HepG2 (cell line): ENCODE results near the gene KNCN.

Source experiments
- CTCF ChIP-seq: sonication (generic); formaldehyde crosslinking; IDR thresholded peaks from 2 replicates; pipeline ENCODE4 v1.5.0; 2020; ENCODE audit warnings: mild to moderate bottlenecking, missing genetic modification reagents, moderate library complexity
- HOXA7 ChIP-seq: sonication (generic); formaldehyde crosslinking; IDR thresholded peaks from 2 replicates; pipeline ENCODE4 v1.8.1; 2022; ENCODE audit warnings: mild to moderate bottlenecking, missing genetic modification reagents, moderate library complexity
- MAX ChIP-seq: IDR thresholded peaks from 2 replicates; pipeline ENCODE4 v1.6.1; 2012; ENCODE audit warnings: inconsistent platforms
- POLR2AphosphoS5 ChIP-seq: IDR thresholded peaks from 2 replicates; pipeline ENCODE4 v1.6.1; 2012; ENCODE audit warnings: low read depth, low read length
- SRSF1 ChIP-seq: fragments of 200-400 bp; formaldehyde crosslinking; optimal IDR thresholded peaks from 2 replicates; pipeline ENCODE3; 2017; ENCODE audit warnings: mild to moderate bottlenecking, low read depth, low read length, moderate library complexity
- SUZ12 ChIP-seq: fragments of 150-350 bp; IDR thresholded peaks from 2 replicates; pipeline ENCODE4 v1.6.1; 2014; ENCODE audit warnings: low read depth, low read length
- YY1 ChIP-seq: IDR thresholded peaks from 2 replicates; pipeline ENCODE4 v1.6.1; 2011; ENCODE audit warnings: low read length, low read depth, moderate library complexity, mild to moderate bottlenecking; ENCODE audit not compliant: insufficient read depth, insufficient replicate concordance
- ZNF317 ChIP-seq: sonication (generic); formaldehyde crosslinking; IDR thresholded peaks from 2 replicates; pipeline ENCODE4 v1.5.0; 2020; ENCODE audit warnings: mild to moderate bottlenecking, missing genetic modification reagents
- ZNF841 ChIP-seq: sonication (generic); formaldehyde crosslinking; IDR thresholded peaks from 2 replicates; pipeline ENCODE4 v1.8.1; 2023; ENCODE audit warnings: missing genetic modification reagents, borderline replicate concordance

- TF ChIP-seq CTCF (CRISPR knock-in tag), result no peak
- TF ChIP-seq SRSF1, result no peak
- no peak for TF ChIP-seq ZNF841 (CRISPR knock-in tag)
- TF ChIP-seq YY1, result no peak
- TF ChIP-seq MAX, result no peak
- TF ChIP-seq SUZ12, result no peak
- TF ChIP-seq POLR2AphosphoS5, result no peak
- TF ChIP-seq HOXA7 (CRISPR knock-in tag), result no peak
- TF ChIP-seq ZNF317 (CRISPR knock-in tag), result no peak
These were observed 33.4 kb downstream of the KNCN start for GRCh38 chr1:46517932-46518498.
